ENCODE measurements around the gene SEPTIN5.

The SEPTIN5 gene

DNA sequence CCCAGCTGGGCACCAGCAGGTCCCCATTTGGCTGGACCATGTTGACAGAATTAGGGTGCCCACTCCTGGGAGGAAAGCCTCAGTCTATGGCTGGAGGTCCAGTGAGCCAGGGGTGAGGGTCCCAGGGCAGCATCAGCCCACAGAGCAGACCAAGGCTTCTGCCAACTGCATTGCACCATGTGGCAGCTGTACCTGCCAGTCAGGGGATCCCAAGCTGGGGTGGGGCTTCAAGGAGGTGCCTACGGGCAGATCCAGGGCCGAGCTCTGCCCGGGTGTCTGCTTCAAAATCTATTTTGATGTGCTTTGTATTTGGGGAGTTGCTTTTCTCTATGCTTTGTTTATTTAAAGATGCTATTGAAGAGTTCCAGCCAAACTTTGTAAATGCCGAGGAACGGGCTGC is 19.5 kb downstream of the SEPTIN5 start:
- no peak for DNase-seq (ENCODE audit: low spot score)

DNA sequence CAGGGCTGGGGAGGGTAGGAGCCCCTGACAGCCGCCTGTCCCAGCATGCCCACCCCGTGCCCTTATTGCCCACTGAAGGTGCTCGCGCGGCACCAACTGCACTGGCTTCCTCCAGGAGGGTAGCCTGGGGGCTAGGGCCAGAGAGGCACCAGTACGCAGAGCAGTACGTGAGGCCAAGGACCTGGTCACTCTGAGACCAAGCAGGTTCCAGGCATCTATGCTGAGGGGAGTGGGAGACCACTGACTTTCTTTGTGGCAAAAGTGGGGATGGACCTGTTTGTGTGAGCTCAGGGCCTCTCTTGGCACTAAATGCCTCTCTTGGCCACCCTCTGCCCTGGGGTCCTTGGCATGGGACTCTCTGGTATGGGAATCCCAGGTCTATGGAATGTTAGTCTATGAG is 19.9 kb downstream of the SEPTIN5 start:
- no peak for DNase-seq (ENCODE audit: low spot score)

DNA sequence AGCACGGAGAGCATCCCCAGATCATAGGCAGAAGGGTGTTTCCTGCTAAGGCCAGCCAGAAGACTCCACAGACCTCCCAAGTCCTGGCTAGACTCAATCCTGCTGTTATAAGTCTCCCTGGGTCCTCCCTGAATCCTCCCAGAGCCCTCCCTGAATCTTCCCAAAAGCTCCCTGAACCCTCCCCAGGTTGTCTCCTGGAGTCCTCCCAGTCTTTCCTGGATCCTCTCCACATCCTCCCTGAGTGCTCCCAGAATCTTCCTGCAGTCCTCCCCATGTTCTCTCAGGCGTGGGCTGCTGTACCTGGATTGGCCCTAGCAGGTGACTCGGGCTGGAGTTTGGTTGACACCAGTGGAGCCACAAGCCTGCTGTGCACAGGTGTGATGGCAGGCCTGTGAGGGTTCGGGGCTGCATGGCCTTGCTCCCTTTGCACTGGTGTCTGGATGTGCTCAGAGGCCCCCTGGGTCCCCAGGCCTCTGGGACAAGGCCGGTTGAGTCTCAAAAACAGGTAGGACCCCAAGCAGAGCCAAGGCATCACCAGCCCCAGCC is 20.6 kb downstream of the SEPTIN5 start:
- DNase-seq (ENCODE audit: low spot score), result no peak

DNA sequence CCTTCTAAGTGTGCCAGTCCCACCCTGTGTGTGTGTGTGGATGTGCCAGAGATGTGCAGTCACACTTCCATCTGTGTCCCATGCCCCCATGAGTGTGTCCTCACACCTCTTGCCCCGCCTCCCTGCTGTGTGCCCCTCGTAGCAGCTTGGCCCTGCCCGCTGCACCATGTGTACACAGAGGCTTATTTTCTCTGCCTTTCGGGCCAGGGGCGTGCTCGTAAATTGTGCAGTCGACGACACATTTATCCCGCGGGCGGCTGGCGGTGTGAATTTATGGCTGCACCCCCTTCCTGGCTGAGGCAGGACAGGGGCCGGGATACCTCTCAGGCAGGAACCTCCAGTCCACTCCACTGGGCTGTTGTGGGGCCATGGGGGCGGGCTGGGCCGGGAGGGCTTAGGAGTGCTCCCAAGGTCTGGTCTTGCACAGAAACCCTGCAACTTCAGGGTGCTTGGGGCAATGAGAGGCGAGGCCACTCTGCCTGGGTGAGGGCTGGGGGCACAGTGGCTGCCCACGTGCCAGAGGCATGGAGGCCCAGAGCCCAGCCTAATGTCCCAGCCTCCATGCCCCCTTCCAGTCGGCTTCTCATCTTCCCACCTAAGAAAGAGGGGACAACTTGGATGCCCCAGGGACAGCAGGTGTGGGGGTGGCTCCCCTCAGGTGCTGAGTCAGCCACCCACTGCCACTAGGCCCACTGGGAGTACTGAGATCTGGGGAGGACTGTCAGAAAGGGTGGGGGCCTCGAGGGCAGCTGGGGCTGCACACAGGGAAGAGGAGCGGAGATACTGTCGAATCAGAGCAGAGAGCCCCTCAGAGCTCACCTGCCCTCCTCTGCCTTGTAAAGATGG is 21.6 kb downstream of the SEPTIN5 start:
- no peak for DNase-seq (ENCODE audit: low spot score)

DNA sequence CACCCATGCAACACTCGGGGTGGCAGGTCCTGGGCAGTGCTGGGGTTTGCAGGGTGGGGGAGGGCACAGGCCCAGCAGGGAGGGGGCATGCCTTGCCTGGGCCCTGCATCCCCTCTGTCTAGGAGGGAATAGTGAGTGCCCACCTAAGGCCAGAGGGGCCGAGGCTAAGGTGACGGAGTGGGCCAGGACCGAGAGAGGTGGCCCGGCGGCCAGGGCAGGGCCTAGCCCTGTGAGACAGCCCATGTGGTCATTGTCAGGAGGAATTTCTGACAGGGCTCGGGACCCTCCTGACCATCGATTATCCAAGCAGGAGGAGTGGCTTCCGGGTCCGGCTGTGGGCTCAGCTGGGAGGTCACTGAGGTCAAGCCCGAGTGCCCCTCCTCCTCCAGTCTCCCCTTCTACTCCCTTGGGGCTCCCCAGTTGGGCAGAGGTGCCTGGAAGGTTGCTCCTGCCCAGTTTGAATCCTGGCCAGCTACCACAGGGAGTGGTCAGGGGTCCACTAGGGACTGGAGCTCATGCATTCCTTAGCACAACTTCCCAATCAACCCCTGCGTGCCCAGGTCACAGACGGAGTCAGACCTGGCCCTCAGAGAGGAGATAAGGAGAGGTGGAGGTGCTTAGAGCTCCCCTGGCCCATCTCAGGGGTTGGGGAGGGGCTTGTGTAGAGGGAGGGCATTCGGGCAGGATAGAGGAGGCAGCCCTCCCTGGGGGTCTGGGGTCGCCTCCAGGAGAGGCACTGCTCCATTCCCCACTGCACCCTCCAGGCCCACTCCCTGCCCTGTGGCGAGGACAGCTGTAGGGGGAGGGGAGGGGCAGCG is 23.8 kb downstream of the SEPTIN5 start:
- no peak for DNase-seq (ENCODE audit: low spot score)

DNA sequence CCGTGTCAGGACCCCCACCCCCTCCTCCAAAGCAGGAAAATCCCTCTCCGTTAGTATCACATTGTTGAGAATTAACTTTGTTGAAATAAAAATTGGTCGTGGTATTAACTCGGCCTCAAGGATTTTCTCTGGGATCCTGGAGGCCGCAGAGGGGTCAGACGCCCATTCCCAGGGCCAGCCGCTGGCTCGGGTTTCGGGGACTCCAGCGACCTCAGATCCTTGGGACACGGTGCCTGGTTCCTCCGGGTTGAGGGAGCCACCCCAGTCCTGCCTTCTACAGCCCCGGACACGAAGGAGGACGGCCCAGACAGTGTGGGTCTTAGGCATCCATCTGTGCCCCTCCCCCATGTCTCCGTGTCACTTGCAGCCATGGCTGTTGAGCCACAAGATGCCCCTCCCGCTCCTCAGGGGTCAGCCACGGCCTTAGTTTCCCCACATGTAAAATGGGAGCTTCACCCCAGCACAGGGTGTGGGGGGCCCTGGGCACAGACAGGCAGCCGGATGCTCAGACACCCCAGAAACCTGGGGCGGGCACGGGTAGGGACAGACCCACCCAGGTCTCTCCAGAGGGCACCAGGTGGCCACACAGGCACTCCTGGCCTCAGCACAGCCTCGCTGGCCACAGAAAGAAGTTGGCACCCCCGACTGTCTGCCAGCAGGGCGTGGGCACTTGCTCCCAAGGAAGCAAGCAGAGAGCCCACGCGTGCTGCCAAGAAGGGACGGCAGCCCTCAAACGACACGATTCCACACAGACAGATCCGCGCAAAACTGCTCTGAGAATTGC is 24.6 kb downstream of the SEPTIN5 start:
- DNase-seq (ENCODE audit: low spot score), result no peak

DNA sequence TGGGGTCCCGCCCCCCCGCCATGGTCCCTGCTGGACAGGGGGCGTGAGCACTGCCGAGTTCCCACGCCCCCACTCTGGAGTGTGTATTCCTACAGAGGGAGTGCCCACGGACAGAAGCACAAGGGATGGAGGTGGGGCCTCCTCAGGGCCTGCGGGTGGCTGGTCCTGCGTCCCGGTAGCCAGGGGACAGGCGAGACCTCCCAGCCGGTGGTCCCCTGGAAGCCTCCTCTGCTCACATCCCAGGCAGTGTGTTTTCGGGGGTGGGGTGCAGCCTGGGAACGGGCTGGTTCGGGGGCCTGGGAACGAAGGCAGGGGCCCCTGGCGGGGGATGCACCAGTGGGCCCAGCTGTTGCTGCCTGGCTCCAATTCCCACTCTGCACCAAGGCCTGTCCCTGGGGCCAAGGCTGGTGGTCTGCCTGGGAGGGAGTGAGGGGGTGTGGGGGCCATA is 25.2 kb downstream of the SEPTIN5 start:
- DNase-seq (ENCODE audit: low spot score), result no peak

DNA sequence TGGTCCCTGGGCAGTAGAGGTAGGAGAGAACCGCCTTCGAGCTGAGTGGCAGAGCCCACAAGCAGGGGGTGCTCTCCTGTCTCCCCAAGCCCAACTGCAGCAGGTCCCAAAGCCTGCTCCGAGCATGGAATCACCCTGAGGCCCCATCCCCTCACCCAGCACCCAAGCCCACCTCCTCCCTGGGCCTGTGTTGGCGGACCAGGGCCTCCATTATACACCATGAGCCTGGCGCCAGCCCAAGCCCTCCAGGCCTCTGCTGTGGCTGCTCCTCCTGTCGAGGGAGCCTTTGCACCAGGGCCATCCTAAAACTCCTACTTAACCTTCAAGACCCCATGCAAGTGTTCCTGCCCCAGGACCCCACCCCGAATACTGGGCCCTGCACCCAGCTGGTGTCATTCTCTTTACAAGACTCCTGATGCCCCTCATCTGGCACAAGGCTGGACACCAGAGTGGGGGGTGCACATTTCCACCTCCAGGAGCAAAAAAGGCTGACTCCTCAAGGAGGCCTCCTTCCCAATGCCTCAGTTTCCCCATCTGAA is 25.7 kb downstream of the SEPTIN5 start:
- no peak for DNase-seq (ENCODE audit: low spot score)

DNA sequence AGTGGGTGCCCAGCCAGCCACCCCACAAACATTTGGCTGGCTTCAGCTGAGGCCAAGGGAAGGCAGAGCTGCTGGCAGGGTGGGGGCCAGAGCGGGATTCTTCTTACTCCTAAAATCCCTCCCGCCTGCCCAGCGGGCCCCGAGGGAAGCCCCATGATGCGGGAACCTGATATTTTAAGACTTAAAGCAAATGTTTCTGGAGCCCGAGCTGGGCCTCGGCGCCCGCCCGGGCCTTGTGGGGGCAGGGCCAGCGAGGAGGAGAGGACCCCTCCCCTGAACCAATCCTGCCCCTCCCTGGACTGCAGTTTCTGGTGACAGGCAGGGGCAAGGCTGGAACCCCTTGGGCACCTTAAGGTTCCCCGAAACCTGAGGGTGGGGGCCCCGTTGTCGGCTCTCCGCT is 26.3 kb downstream of the SEPTIN5 start:
- no peak for DNase-seq (ENCODE audit: low spot score)

DNA sequence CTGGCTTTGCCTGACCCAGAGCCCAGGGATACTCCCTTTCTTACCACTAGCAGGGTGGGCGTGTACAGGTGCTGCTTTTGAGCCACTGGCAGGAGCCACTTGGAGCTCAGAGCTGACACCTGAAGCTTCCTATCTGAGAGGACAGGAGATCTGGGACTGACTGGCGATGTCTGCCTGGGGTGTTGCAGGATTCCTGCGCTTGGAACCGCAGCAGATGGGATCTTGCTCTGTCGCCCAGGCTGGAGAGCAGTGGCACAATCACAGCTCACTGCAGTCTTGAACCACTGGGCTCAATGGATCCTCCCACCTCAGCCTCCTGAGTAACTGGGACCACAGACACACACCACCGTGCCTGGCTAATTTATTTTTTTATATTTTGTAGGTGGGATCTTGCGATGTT is 26.8 kb downstream of the SEPTIN5 start:
- no peak for DNase-seq (ENCODE audit: low spot score)

DNA sequence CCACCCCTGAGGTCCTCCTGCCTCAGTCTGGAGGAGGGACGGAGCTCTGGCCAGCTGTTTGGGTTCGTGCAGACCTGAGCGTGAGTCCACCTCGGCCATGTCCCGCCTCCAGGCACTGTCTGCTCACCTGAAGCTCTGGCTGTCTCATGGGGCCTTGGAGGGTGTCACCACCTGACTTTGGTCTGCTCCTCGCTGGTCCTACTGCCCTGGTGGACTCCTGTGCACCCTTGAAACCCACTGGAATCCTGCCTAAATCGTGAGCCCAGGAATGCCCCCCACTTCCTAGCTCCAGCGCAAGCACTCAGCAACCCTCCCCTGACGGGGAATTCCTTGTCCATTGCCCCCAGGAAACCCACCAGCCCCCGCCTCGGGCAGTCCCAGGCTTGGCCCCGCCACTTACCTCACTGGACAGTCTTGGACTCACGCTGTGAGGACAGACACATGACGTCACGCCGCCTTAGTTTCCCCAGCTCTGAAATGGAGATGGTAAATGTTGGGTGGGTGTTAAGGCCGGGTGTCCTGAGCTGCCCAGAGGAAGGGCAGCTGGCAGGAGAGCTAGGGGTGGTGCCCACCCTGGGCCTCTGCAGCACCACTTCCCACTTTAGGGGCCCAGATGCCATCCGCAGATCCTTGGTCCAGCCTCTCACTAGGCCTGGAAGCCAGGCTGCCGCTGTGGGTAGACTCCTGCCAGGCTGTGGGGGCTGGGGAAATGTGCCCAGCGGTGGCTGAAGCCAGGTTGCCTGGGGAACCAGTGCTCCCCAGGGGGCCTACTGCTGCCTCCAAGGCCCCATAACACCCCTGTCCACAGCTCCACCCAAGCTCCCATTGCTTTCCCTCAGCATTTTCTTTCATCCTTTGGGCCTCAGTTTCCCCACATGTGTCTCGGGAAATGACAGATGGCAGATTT is 28.1 kb downstream of the SEPTIN5 start:
- DNase-seq (ENCODE audit: low spot score), result no peak

DNA sequence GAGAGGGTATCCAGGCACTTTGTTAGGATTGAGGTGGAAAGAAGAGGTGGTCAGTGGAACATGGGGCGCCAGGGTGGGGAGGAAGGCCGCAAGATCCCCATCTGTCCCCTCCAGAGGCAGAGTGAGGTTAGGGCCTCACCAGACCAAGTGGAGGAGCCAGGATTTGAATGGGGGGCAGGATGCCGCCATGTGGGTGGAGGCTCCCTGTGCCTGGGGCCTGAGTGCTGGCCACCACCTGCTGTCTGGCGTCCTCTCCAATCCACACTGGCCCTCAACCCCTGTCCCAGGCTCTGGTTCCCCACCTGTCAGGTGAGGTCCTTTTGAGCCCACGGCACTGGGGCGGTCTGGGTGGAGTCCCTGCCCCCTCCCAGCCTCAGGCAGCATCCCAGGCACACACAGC is 28.8 kb downstream of the SEPTIN5 start:
- no peak for DNase-seq (ENCODE audit: low spot score)

DNA sequence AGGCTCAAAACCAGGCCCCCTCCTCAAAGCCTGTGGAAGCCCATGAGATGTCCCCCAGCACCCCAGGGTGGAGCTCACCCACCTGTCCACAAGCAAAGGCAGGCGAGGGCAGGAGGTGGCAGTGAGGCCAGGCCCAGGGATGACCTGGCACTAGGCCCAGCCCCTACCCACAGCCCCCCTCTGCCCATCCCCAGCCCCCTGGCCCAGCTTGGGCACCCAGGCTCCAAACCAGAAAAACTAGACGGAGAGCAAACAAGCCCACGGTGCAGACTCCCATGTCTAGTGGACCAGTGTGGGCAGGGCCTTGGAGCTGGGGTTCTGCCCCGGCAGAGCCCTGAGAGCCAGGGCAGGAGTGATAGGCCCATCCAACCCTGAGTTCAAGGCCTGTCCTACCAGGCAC is 29.3 kb downstream of the SEPTIN5 start:
- no peak for DNase-seq (ENCODE audit: low spot score)

DNA sequence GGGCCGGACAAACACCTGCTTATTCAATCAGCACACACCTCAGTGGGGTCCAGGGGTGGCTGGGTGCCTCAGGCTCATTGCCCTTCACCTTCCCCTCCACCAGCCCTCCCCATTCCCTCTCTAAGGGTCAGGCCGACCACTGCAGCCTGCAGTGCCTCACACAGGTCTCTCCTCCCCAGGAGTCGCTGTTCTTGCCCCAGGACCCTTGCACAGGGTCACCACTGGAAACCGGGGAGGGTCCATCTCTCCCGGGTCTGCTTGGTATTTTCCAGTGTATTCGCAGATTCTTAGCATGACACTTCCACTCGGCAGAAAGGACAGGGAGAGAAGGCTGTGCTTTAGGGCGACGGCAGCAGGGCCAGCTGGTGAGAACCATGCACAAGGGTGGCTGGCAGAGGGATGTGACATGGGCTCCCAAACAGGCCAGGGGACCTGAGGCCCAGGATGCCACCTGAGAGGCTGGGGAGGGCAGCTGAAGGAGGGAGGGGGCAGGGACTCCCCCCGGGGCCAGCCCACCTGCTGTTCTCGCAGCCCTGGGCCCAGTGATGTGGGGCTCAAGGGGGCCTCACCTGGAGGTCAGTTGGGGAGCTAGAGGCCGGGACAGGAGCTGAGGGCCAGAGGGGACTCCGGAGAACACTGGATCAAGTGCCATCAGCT is 30.2 kb downstream of the SEPTIN5 start:
- DNase-seq (ENCODE audit: low spot score), result no peak

DNA sequence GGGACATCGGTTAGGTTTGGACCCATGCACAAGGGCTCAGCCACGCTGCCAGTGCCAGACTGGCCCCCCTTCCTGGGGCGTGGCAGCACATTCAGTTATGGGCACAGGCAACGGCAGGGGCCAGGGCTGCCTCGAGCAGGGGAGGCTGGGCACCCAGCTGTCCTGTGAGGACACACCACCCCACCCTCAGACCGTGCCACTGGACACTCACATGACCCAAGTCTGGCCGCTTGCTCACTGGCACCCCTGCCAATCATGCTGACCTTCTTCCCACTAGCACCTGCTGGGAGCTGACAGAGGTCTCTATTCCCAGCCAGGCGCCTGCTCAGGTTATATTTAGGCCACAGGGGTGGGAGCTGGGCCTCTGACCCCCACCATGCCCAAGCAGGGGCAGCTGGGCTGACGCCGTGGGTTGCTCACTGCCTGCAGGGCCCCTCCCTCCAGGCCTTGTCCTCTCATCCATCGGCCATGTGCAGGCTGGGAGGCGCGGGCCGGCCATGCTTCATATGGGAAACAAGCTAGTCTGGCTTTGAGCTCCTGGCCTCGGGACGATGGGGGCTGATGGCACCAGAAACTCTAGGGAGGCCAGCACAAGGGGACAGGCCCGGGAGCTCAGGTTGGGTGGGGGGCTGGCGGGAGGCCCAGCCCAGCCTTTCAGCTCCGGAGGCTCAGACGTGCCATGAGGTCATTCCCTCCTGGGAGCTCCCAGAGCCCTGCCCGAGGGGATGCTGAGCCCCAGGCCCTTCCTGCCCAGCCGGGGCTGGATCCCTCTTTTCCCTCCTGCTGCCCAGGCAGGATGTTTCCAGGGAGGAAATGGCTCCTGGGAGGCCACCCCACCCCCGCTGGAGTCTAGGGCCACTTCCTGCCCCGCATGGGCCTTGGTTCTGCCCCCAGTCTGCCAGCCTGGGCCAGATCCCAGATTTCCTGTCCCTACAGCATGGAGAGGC is 31.1 kb downstream of the SEPTIN5 start:
- DNase-seq (ENCODE audit: low spot score), result no peak

DNA sequence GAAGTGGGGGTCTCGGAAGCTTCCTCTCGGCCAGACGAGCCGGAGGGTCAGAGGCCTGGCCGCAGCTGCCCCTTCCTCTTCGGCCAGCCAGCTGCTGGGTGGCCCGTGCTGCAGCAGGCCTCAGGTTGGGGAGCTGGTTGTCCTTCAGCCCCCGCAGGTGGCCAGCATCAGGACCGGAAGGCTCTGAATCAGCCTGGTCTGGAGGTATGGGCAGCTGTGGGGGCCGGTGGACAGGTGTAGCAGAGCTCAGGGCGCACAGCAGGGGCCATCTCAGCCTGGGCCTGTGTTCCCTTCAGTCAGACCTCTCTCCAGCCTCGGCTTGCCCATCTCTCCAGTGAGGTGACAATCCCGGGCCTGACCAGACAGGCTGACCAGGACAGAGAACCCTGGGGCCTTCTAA is 32.4 kb downstream of the SEPTIN5 start:
- no peak for DNase-seq (ENCODE audit: low spot score)

DNA sequence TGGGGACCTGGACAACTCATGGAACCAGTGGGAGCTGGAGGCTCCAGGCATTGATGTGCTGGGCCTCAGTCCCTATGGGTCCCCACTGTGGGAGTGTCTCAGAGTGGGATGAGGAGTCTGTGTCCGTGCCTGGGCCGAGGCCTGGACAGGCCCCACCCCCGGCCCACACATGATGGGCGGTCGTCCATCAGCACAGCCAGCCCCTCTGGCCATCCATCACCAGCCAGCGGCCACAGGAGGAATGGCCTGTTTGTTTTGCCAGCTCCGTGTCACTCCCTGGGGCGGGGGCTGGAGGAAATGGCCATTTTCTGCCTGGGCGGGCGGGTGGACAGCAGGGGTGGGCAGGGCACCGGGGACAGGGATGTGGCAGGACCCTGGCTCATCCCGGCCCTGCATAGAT is 33.2 kb downstream of the SEPTIN5 start:
- no peak for DNase-seq (ENCODE audit: low spot score)

DNA sequence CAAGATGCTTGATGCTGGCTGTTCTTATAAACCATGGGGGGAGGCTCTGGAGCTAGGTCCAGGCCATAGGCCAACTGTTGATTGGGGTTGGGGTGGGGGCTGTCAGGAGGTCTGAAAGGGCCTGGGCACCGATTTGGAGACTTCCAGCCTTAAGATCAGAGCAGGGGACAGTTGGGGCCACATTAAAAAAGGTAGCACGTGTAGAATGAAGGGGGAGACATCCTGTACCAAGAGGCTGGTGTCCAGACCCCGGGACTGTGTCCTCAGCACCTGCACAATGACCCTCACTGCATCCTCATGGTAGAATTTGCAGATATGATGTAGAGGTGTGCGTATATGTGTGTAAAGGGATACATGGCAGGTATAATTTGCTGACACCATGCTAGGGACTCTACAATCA is 33.8 kb downstream of the SEPTIN5 start:
- no peak for DNase-seq (ENCODE audit: low spot score)

DNA sequence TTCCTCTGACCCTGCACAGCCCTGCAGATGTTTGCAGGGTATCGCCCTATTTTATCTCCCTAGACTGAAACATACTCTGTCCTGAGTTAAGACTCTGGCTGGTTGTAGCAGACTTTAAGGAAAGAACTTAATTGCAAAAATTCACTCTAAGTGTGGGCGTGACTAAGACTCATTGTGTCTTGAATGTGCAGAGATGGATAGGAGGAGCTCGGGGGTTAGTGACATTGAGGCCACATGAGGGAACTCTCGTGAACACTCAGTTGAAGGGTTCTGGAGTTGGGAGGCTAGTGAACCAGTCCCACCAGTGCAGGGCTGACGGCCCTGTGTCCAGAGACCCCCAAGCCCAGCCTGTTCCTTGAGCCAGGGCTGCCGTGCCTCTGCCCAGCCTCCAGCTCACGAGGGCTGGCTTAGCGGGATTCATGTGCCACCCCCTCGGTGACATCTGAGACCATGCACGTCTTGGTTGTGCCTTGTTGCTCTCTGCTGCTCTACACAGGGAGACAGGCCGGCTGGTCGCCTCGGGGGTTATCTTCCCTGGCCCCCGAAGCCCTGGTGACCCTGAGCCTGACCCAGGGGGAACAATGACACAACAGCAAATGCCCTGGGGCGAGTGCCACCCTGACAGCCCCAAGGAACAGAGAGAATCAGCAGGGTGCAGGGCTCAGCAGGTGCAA is 34.8 kb downstream of the SEPTIN5 start:
- no peak for DNase-seq (ENCODE audit: low spot score)
